ENCODE measurements around the gene POLR1A. TPM values are rescaled to one million over a fixed set of nuclear protein-coding genes. Genes with fewer than 3 reads are reported as not detected.

POLR1A gene
- total RNA-seq, 2 experiments from 2014 or later = 13.1 to 13.4 TPM

DNA sequence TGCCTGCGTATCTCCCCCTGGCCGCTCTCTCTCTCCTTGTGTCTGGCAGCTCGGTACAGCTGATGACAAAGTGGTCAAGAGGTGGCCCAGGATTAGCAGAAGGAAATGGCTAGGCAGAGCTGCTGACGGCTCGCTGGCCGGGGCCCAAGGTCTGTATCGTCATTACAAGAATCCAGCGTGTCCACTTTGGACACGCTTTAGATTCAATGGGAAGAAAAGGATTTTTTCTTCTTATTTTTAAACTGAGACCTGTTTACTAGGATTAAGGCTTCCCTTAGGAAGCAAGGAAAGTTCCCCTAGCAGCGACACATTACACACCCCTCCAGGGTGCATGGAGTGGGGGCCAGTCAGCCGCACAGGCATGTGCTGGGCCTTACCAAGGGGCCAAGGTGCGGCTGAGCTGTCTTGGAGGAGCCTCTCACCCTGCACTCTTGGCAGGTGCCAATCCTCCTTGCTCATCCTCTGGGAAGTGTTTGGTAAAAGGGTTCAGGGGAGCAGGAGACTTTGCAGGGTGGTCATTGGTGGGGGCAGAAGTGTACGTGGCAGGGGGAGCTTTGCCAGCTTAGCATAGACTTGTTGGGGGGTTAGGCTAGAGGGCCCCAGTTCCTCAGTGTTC is 76.8 kb downstream of the POLR1A start:
- Mint-ChIP-seq H3K4me1 (ENCODE audit: low read depth) (peaks cover 2% of the 10 kb centered on the region), H3K27me3 (no peaks in the 10 kb centered on the region), H3K9me3 (no peaks in the 10 kb centered on the region), H3K4me3 (no peak overlapping the region), H3K36me3 (ENCODE audit: low read depth) (peaks cover 92% of the 10 kb centered on the region), H3K27ac (peak overlapping the region; percentile 64)
- intact Hi-C loops (cut with DNase I, micrococcal nuclease) = loop anchor here in 1 of 2 experiments (5.0 kb wide), 1 partner anchor 48 kb away; no protein-coding TSS in a partner anchor
- no peaks in the 10 kb centered on the region for H3K9me3 ChIP-seq (ENCODE audit: control insufficient read depth in 1 of 2, insufficient read depth in 1 of 2, low read length in 2 of 2)
- H3K36me3 ChIP-seq (ENCODE audit: insufficient read depth, low read length) = peaks cover 75% of the 10 kb centered on the region
- DNase-seq (no peak), ATAC-seq (ENCODE audit: poor library complexity) (no peak)
- peaks cover 22% of the 10 kb centered on the region for H3K4me1 ChIP-seq (ENCODE audit: insufficient read depth, low read length)
- CTCF ChIA-PET = no interaction called here
- POLR2A ChIA-PET = no interaction called here
- TF ChIP-seq, protein P1, sequence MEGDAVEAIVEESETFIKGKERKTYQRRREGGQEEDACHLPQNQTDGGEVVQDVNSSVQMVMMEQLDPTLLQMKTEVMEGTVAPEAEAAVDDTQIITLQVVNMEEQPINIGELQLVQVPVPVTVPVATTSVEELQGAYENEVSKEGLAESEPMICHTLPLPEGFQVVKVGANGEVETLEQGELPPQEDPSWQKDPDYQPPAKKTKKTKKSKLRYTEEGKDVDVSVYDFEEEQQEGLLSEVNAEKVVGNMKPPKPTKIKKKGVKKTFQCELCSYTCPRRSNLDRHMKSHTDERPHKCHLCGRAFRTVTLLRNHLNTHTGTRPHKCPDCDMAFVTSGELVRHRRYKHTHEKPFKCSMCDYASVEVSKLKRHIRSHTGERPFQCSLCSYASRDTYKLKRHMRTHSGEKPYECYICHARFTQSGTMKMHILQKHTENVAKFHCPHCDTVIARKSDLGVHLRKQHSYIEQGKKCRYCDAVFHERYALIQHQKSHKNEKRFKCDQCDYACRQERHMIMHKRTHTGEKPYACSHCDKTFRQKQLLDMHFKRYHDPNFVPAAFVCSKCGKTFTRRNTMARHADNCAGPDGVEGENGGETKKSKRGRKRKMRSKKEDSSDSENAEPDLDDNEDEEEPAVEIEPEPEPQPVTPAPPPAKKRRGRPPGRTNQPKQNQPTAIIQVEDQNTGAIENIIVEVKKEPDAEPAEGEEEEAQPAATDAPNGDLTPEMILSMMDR (IDR thresholded peaks at IDR 0.05) = no peak
- no peaks in the 10 kb centered on the region for H3K27me3 ChIP-seq (ENCODE audit: control insufficient read depth in 1 of 2, insufficient read depth in 2 of 2, low read length in 2 of 2)
- no peak overlapping the region for H3K4me3 ChIP-seq (ENCODE audit: low read length)
- H3K27ac ChIP-seq (ENCODE audit: low read depth in 1 of 2, low read length in 2 of 2) = no peak overlapping the region

DNA sequence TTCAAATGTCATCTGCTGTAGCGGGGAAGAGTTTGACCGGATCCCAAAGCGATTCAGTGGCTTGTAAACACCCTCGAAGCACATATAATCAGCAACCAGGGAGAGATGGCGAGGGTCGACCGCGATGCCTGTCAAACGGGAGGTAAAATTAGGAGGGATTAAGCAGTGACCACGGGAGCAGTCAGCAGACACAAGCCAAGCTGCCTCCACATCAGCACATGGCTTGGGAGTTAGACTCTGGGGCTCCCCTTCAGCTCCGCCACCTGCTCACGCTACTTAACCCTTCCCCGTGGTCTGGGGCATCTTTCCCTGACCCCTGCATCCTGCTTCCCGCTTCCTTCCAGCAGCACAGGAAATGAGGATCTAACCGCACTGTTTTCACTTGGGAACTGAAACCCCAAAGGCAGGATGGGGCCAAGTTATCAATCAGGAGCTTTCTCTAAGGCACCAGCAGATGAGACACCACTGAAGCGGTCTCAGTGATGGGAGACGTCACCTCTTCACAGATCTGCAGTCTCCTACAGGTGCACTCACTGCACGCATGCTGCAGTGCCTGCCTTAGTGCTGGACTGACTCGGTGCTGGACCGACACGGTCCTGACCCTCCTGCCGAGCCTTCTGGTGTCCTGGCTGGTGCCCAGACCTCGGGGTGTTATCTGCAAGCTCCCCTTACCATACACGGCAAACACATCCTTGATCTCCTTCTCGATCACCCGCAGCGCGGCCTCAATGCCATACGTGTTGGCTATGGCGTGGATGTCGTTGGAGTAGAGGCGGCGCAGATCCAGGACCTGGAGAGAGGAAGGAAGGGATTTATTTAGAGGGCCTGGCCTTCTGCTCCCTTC is 77.5 kb downstream of the POLR1A start:
- H3K9me3 Mint-ChIP-seq = no peaks in the 10 kb centered on the region
- Histone ChIP-seq H3K36me3 (ENCODE audit: insufficient read depth, low read length) (peaks cover 68% of the 10 kb centered on the region), H3K4me3 (ENCODE audit: low read length) (no peak overlapping the region), H3K4me1 (ENCODE audit: insufficient read depth, low read length) (peaks cover 15% of the 10 kb centered on the region), H3K27me3 (ENCODE audit: control insufficient read depth in 1 of 2, insufficient read depth in 2 of 2, low read length in 2 of 2) (no peaks in the 10 kb centered on the region), H3K27ac (ENCODE audit: low read depth in 1 of 2, low read length in 2 of 2) (no peak overlapping the region), H3K9me3 (ENCODE audit: control insufficient read depth in 1 of 2, insufficient read depth in 1 of 2, low read length in 2 of 2) (no peaks in the 10 kb centered on the region)
- no peak for ATAC-seq (ENCODE audit: poor library complexity)
- TF ChIP-seq, protein P1 (IDR thresholded peaks at IDR 0.05) = no peak
- DNase-seq = no peak
- H3K27ac Mint-ChIP-seq = no peak overlapping the region
- CTCF ChIA-PET = no interaction called here
- no peak overlapping the region for H3K4me3 Mint-ChIP-seq
- peaks cover 86% of the 10 kb centered on the region for H3K36me3 Mint-ChIP-seq (ENCODE audit: low read depth)
- POLR2A ChIA-PET = interaction anchor here (1.4 kb wide), 1 partner anchor 8 kb away, joined by 4 read pairs; no protein-coding TSS in a partner anchor
- no peaks in the 10 kb centered on the region for H3K4me1 Mint-ChIP-seq (ENCODE audit: low read depth)
- intact Hi-C loops (cut with DNase I, micrococcal nuclease) = loop anchor here in 1 of 2 experiments (5.0 kb wide), 1 partner anchor 49 kb away; no protein-coding TSS in a partner anchor
- no peaks in the 10 kb centered on the region for H3K27me3 Mint-ChIP-seq

GRCh38 chr2:86027196-86027921 is 78.3 kb downstream of the POLR1A start:
- CTCF ChIA-PET = interaction anchor here (0.8 kb wide), 1 partner anchor 9 kb away, joined by 3 read pairs; no protein-coding TSS in a partner anchor
- peaks cover 64% of the 10 kb centered on the region for H3K36me3 ChIP-seq (ENCODE audit: insufficient read depth, low read length)
- POLR2A ChIA-PET = interaction anchor here (1.4 kb wide), 1 partner anchor 9 kb away, joined by 4 read pairs; no protein-coding TSS in a partner anchor
- peaks cover 9% of the 10 kb centered on the region for H3K4me1 ChIP-seq (ENCODE audit: insufficient read depth, low read length)
- intact Hi-C loops (cut with DNase I, micrococcal nuclease) = loop anchor here in 1 of 2 experiments (5.0 kb wide), 1 partner anchor 50 kb away; no protein-coding TSS in a partner anchor
- no peaks in the 10 kb centered on the region for H3K9me3 Mint-ChIP-seq
- TF ChIP-seq, protein P1 (IDR thresholded peaks at IDR 0.05) = no peak
- H3K27ac ChIP-seq (ENCODE audit: low read depth in 1 of 2, low read length in 2 of 2) = no peak overlapping the region
- H3K4me3 Mint-ChIP-seq = no peak overlapping the region
- ATAC-seq (ENCODE audit: poor library complexity) (no peak), DNase-seq (no peak)
- no peak overlapping the region for H3K4me3 ChIP-seq (ENCODE audit: low read length)
- H3K36me3 Mint-ChIP-seq (ENCODE audit: low read depth) = peaks cover 78% of the 10 kb centered on the region
- H3K27ac Mint-ChIP-seq = no peak overlapping the region
- H3K4me1 Mint-ChIP-seq (ENCODE audit: low read depth) = no peaks in the 10 kb centered on the region
- H3K27me3 ChIP-seq (ENCODE audit: control insufficient read depth in 1 of 2, insufficient read depth in 2 of 2, low read length in 2 of 2) = no peaks in the 10 kb centered on the region
- no peaks in the 10 kb centered on the region for H3K9me3 ChIP-seq (ENCODE audit: control insufficient read depth in 1 of 2, insufficient read depth in 1 of 2, low read length in 2 of 2)
- H3K27me3 Mint-ChIP-seq = no peaks in the 10 kb centered on the region

Measured in CD4-positive, alpha-beta T cell (primary cell).